Activated CD8-positive, alpha-beta memory T cell treated with anti-CD3 and anti-CD28 coated beads for 1 hour (primary cell): ENCODE measurements around the gene TEX51.

Experiments used
- DNase-seq, 2 donors: peaks; one replicate each; pipeline ENCODE4 v3.0.0-alpha.2; 2020; ENCODE audit warnings: low read depth in 1 of 2; ENCODE audit errors: extremely low read depth in 1 of 2

TEX51 gene

GRCh38 chr2:126898636-126899035 lies at the start of gene TEX51:
Gene TEX51, plus strand, starts transcription at chr2:126898890. Its CDS starts 29 bp downstream, at chr2:126898919.
- DNase-seq = no peak

GRCh38 chr2:126849054-126849453 lies 49.6 kb upstream of the TEX51 start:
- no peak for DNase-seq

DNA sequence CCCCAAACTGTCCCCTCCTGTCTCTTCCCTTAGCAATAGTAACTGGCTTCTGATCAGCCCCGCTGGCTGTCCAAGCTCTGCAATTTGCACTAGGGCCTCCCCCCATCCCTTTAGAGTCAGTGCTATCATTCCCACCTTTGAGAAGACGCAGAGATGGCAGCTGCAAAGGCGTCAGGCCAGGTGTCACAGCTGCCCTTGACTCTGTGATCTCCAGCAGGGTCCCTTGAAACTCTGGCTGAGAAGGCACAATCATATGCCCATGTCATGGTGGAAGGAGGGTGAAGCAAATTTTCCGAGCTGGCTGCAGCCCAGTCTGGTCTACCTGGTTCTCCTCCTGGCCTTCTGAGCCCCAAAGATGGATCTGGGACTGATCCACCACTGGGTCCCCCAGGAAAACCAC lies 49.2 kb upstream of the TEX51 start:
- no peak for DNase-seq

GRCh38 chr2:126849991-126850535 lies 48.6 kb upstream of the TEX51 start:
- no peak for DNase-seq

GRCh38 chr2:126850940-126851339 lies 47.8 kb upstream of the TEX51 start:
- no peak for DNase-seq

DNA sequence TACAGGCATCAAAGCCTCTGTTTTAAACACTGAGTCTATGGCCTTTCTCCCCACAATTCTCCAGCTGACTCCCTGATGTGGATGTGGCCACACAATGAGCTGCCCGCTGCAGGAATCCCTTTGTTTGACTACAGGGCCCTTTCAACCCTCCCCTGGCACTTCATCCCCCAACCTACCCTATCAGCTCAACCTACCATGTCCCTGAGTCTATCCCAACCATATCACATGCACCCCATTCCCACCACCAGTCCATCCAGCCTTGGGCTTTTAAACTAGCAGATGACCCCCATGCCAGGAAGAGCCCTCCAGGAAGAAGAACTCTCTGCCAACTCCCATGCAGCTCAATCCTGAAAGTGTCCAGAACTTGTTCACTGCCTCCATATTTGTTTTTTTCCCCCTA lies 46.9 kb upstream of the TEX51 start:
- DNase-seq = no peak

DNA sequence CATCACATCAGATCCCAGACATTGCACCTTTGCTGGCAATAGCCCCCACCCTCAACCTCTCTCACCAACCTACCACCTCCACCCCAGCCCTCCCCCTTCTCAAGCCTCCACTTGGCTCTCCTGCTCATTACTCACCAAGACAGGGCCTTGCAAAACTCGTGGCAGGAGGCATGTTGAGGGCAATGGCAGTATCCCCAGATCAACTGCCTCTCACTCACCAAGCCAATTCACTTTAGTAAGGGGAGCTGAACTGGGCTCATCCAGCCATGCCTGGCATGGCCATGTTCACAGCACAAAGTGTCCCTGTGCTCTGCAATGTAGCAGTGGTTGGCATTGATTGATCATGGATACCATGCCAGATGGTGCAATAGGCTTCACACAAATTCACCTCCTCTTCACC lies 46.3 kb upstream of the TEX51 start:
- no peak for DNase-seq

GRCh38 chr2:126855606-126856005 lies 43.1 kb upstream of the TEX51 start:
- no peak for DNase-seq

DNA sequence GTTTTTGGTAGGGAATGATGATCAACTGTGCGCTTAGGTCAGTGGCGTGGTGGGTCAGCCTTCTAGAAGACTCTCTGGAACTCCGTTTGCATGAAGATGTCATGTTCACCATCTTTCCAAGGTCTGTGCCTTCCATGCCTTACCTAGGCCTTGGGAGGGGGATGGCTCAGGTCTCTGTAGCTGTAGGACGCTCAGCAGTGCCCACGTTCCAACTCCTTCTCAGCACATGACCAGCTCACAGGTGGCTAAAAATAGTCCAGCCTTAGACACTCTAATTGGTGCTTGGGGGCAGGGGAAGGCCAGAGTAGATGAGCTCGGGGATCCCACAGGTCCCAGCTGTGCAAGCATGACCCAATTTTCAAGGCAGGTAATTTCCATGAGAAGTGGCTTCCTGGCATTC lies 42.3 kb upstream of the TEX51 start:
- no peak for DNase-seq

GRCh38 chr2:126857502-126857901 lies 41.2 kb upstream of the TEX51 start:
- DNase-seq = no peak

DNA sequence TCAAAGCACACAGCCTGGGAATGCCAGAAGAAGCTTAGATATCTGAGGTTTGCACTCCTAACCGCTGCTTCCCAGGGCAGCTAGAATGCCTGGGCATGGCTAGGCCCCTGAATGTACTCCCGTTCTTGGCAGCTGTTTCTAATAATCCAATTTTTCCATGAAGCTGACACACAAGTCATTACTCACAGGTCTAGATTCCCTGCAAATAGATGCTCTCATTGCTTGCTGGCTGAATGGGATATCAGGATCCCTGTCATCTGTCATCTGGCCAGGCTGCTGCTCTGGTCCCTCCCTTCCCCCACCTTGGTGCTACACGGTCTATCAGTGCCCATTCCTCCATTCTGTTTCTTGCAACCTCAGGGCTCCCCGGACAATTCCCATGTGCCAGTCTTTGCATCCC lies 40.7 kb upstream of the TEX51 start:
- no peak for DNase-seq

- DNase-seq = no peak
These were observed 40.3 kb upstream of the TEX51 start for GRCh38 chr2:126858436-126858835.

- no peak for DNase-seq
These were observed 39.7 kb upstream of the TEX51 start for GRCh38 chr2:126858991-126859390.

GRCh38 chr2:126859631-126860030 lies 39.1 kb upstream of the TEX51 start:
- no peak for DNase-seq

DNA sequence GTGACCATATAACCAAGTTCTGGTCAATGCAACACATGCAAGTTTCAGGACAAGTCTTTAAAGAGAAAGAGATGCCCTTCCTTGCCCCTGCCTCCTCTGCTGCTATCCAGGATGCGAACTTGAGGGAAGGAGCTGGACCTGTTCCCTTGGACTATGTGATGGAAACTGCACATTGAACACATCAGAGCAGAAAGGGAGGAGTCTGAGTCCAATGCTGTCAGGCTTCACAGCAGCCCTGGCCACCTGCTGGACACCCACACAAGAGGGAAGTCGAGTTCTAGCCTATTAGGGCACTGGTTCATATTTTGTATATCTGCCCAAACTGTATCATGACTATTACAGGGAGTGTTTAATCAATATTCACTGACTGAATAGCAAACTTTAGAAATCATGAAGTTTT lies 38.3 kb upstream of the TEX51 start:
- DNase-seq = no peak

DNA sequence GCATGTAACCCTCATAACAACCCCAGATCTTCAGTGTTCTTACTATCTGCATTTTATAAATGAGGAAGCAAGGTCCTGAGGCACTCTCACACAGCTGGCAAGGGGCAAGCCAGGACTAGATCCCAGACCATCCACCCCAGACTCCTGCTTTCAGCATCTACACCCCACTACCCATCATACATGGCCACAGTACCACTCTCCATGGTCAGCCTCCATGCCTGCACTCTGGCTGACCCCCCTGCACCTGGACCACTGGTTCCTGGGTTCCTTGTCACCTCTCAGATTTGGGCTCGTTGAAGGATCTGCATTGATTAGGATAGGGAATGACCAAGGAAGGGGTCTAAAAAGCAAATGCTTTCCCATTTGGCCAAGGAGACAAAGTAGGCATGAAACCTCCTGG lies 36.0 kb upstream of the TEX51 start:
- no peak for DNase-seq

DNA sequence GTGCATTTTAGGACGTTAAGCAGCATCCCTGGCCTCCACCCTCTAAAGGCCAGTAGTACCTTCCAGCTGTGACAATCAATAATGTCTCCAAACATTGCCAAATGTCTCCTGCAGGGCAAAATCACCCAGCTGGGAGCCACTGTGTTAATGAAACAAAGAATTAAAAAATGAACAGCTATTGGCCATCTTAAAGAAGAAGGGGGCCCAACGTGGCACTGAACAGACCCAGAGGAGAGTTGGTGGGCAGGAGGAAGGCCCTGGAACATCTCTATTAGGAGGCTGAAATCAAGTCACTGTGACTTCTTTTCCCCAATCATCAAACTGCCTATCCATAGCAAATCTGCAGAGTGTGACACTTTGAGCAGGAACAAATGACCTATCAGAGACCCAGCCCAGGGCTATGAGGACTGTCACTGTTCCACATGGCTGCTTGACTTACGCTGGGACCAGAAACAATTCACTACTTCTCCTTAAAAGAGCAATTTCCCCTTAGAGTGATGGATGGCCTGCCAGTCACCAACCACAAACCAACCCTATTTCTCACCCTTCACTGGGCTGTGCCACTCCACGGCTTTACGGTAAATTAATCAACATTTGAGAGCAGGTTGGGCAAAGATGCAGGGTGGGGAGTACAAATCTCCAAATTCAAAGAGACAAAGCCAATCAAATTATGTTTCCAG lies 35.2 kb upstream of the TEX51 start:
- no peak for DNase-seq

DNA sequence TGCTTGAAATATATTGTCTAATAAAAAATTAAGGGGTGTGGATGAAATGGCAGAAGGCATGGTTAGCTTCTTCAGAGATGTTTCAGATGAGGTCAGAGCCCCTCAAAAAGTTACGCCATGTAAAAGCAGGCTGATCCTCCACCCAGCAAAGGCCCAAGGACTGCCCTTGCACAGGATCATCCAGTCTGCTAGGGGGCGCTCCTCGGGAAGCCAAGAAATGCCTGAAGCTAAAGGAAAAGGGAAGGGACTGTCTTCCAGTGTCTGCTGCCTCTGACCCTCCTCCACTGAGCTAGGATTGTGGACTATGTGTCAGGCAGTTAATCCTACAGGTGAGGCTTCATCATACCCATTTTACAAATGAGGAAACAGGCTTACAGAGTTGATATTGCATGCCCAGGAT lies 33.8 kb upstream of the TEX51 start:
- DNase-seq = no peak

DNA sequence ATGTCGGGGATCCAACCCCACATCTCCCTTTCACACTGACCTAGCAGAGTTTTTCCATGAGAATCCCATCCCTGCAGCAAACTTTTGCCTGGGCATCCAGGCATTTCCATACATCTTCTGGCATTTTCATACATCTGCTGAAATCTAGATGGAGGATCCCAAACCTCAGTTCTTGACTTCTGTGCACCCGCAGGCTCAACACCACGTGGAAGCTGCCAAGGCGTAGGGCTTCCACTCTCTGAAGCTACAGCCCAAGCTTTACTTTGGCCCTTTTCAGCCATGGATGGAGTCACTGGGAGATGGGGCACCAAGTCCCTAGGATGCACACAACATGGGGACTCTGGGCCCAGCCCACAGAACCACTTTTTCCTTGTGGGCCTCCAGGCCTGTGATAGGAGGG lies 32.2 kb upstream of the TEX51 start:
- DNase-seq = no peak

DNA sequence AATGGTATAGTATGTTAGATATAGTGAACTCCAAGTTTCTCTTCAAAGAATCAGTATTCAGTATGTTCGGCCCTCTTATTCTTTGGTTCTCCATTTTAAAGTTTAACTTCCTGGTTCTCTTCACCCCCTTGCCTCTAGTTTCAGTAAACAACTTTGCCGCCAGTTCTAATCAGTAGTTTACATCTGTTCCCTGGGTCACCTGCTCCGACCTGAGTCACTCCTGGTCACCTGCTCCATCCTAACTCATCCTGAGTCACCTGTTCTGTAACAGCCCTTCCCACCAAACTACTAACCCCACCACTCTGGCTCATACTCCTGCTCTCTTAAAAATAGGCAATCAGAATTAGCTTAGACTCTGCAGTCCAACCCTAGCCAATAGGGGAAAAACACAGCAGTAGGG lies 23.7 kb upstream of the TEX51 start:
- DNase-seq = no peak

DNA sequence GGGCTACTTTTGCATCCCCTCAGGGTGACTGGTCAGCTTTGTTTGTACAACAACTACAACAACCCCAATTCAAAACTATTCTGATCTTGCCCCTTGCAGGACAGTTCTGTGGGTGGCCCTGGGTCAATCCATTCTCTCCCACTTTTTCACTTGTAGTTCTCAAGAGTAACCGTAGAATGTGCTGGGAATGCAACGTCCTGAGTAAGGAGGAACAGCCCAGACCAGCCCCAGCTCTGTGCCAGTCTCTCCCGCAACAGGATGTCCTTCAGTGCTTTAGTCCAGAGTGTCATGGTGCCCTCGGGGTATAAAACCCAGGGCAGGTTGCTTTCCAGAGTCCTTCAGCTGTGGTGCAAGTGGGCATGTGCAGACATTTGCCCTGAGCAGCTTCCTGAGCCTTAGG lies 22.1 kb upstream of the TEX51 start:
- no peak for DNase-seq

- DNase-seq = no peak
These were observed 21.6 kb upstream of the TEX51 start for GRCh38 chr2:126877041-126877440.
